RWPE1 (cell line): ENCODE data around the gene SLC6A17.

Source experiments
- CTCF ChIA-PET: fragments of 350-600 bp; sonication (Branson Sonifier 250); formaldehyde crosslinking; extraction: SDS; loops from one replicate; lab custom pipeline; 2021; lab: Yijun Ruan, JAX
- POLR2A ChIA-PET: fragments of 400-600 bp; formaldehyde crosslinking; extraction: SDS; loops from one replicate; lab custom pipeline; 2020; ENCODE audit warnings: antibody characterized with exemption; ENCODE audit not compliant: low non-redundant PET; lab: Yijun Ruan, JAX
- DNase-seq: peaks from one replicate; pipeline ENCODE4 v3.0.0; 2012; ENCODE audit warnings: low spot score
- H3K27ac ChIP-seq: fragments of 450-650 bp; 2 replicates; pipeline ENCODE4 v1.5.1; 2017
- TF ChIP-seq, protein P1 (sequence below): fragments of 450-650 bp; conservative IDR thresholded peaks from 2 replicates; pipeline ENCODE4 v1.5.1; 2017; ENCODE audit warnings: low read depth, mild to moderate bottlenecking

Gene SLC6A17

DNA sequence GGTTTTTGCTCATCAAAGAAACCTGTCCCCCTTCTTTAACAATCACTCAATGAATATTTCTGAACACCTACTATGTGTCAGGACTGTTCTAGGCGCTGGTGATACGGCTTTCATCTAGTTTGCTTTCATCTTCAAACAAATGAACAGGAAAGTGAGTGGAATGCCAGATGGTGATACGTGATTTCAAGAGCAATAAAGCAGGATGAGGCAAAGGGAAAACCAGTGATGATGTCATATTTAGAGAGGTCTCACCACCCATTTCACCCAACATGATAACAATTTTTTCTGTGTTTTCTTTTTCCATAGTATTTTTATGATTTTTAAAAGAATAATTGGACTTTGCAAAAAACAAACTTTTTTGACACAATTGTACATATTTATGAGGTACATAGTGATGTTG lies 11.3 kb upstream of the SLC6A17 start:
- CTCF ChIA-PET = no interaction called here
- POLR2A ChIA-PET = no interaction called here
- TF ChIP-seq, protein P1, sequence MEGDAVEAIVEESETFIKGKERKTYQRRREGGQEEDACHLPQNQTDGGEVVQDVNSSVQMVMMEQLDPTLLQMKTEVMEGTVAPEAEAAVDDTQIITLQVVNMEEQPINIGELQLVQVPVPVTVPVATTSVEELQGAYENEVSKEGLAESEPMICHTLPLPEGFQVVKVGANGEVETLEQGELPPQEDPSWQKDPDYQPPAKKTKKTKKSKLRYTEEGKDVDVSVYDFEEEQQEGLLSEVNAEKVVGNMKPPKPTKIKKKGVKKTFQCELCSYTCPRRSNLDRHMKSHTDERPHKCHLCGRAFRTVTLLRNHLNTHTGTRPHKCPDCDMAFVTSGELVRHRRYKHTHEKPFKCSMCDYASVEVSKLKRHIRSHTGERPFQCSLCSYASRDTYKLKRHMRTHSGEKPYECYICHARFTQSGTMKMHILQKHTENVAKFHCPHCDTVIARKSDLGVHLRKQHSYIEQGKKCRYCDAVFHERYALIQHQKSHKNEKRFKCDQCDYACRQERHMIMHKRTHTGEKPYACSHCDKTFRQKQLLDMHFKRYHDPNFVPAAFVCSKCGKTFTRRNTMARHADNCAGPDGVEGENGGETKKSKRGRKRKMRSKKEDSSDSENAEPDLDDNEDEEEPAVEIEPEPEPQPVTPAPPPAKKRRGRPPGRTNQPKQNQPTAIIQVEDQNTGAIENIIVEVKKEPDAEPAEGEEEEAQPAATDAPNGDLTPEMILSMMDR = no peak
- DNase-seq = no peak
- no peak overlapping the region for H3K27ac ChIP-seq

DNA sequence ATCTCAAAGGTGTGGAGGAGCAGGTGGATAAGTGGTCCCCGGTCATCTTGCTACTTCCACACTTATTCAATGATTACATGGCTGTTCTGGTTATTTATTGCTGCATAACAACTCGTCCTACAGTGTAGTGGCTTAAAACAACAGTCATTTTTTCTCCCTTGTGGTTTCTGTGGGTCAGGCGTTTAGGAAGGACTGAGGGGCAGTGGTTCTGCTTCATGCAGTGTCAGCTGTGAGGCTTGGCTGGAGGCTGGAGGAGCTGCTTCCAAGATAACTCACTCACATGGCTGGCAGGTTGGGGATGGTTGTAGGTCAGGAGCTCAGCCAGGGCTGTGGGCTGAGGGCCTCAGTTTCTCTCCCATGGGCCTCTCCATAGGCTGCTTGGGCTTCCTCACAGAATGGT lies 5.9 kb upstream of the SLC6A17 start:
- ChIA-PET POLR2A (no interaction called here), CTCF (interaction anchor here (0.7 kb wide), 1 partner anchor 159 kb away, joined by 4 read pairs; no protein-coding TSS in a partner anchor)
- H3K27ac ChIP-seq = no peak overlapping the region
- TF ChIP-seq, protein P1 = no peak
- DNase-seq = no peak

DNA sequence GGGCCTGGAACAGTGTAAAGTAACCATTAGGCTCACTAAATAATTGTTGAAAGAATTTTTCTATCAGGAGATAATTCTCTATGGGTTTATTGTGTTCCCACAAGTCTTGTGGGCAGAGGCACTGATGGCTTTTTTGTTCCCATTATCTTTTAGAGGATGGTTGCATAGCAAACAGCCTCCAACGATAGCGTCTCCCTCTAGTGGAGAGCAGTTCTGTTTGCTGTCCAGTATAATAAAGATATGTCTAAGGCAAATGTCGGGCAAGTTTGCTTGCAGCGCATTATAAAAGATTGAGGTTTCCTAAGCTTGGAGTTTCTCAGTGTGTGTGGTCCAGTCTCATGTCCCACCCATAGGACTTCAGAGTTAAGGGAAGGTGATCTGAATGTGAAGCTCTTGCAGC lies 1.3 kb upstream of the SLC6A17 start:
- CTCF ChIA-PET = interaction anchor here (0.6 to 1.2 kb wide), 3 partner anchors 22 to 755 kb away, joined by 3 to 4 read pairs (median 3); no protein-coding TSS in a partner anchor
- no peak for DNase-seq

DNA sequence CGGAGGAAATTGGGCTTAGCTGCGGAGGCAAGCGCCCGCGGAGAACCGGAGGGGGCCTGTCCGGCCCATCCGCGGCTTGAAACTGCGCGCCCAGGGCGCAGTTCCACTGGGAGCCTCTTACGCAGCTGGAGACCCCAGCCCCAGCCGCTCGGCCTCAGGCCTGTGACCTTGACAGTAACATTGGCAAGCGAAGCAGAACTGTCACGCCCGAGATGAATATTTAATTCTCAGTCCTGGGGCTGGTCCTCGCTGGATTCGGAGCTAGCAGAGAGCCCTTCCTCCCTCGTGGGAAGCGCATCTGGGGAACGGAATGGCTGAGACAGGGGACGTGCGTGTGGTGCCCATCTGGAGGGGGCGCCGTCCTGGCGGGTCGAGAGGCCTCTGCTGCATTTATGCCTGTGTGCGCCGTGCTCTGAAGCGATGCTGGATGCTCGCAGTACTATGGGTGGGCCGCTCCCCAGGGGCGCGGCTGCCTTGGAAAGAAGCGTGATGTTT lies 928 bp downstream of the SLC6A17 start:
- ChIA-PET POLR2A (interaction anchor here (0.5 kb wide), 1 partner anchor 181 kb away, joined by 3 read pairs; no protein-coding TSS in a partner anchor), CTCF (no interaction called here)
- no peak overlapping the region for H3K27ac ChIP-seq
- no peak for DNase-seq
- TF ChIP-seq, protein P1 = no peak

More for the DNA sequence above, 1.3 kb upstream of the SLC6A17 start:
- POLR2A ChIA-PET = no interaction called here
- TF ChIP-seq, protein P1 = no peak
- no peak overlapping the region for H3K27ac ChIP-seq

DNA sequence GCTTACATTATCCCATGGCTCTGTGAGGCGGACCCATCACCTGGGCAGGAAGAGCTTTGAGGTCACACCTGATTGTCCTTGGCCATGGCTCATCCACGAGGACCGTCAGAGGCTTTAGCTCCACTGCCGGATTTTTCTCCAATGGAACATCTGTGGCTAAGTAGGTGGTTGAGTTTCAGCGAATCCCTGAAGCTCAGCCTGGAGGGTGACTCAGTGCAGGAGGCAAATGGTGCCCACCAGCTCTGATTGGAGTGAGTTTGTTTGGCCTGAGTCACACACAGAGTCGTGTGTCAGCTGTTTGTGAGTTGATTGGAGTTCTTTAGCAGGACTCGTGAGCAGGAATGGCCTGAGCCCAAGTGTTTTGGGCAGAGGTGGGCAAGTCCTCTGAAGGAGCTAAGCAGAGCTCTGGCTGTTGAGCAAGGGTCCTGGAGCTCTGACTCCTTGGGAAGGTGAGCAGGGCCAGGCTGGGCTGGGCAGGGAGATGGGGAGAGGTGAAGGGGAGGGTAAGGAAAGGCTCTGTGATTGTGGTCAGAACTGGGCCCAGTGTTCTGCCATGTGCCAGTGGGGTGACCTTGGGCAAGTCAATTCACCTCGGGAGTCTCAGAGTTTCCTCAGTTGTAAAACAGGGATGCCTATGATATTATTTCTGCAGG lies 2.0 kb downstream of the SLC6A17 start:
- DNase-seq = peak; percentile 33

DNA sequence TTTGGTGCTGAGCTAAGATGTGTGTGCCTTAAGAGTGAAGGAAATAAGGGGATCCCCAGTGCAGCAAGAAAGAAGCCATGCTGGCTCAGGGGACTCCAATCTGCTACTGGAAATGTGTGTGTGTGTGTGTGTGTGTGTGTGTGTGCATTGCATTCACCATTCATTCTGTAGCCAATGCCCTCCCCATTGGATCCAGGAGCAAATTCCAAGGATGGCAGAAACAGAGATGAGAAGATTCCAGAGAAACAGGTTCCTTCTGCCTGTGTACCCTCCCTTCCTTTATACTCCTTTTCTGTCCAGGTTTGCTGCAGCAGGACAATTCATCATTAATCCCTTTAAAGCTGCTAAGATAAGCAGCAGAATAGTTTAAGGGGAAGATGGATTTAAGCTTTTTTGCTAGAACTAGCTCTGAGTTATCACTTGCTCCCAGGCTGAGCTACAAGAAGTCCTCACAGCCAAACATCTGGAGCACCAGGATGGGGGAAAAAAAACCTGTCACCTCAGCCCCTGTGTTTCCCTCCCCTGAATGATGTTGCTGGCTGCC lies 3.2 kb downstream of the SLC6A17 start:
- ChIA-PET POLR2A (interaction anchor here (0.6 kb wide), 1 partner anchor 1193 kb away, joined by 3 read pairs; no protein-coding TSS in a partner anchor), CTCF (no interaction called here)
- no peak overlapping the region for H3K27ac ChIP-seq
- TF ChIP-seq, protein P1 = no peak
- DNase-seq = no peak

More for the DNA sequence above, 2.0 kb downstream of the SLC6A17 start:
- CTCF ChIA-PET = interaction anchor here (0.5 to 1.2 kb wide), 3 partner anchors 27 to 552 kb away, joined by 3 to 4 read pairs (median 3); no protein-coding TSS in a partner anchor
- TF ChIP-seq, protein P1 = no peak
- no peak overlapping the region for H3K27ac ChIP-seq
- POLR2A ChIA-PET = interaction anchor here (0.6 kb wide), 1 partner anchor 30 kb away, joined by 3 read pairs; no protein-coding TSS in a partner anchor
